NCI-H1092 (cell line): Measurements from ENCODE around the gene PIF1.

Source experiments
- DNase-seq: peaks from one replicate; lab custom pipeline; 2025; lab: John Stamatoyannopoulos, UW

Gene PIF1, protein sequence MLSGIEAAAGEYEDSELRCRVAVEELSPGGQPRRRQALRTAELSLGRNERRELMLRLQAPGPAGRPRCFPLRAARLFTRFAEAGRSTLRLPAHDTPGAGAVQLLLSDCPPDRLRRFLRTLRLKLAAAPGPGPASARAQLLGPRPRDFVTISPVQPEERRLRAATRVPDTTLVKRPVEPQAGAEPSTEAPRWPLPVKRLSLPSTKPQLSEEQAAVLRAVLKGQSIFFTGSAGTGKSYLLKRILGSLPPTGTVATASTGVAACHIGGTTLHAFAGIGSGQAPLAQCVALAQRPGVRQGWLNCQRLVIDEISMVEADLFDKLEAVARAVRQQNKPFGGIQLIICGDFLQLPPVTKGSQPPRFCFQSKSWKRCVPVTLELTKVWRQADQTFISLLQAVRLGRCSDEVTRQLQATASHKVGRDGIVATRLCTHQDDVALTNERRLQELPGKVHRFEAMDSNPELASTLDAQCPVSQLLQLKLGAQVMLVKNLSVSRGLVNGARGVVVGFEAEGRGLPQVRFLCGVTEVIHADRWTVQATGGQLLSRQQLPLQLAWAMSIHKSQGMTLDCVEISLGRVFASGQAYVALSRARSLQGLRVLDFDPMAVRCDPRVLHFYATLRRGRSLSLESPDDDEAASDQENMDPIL

DNA sequence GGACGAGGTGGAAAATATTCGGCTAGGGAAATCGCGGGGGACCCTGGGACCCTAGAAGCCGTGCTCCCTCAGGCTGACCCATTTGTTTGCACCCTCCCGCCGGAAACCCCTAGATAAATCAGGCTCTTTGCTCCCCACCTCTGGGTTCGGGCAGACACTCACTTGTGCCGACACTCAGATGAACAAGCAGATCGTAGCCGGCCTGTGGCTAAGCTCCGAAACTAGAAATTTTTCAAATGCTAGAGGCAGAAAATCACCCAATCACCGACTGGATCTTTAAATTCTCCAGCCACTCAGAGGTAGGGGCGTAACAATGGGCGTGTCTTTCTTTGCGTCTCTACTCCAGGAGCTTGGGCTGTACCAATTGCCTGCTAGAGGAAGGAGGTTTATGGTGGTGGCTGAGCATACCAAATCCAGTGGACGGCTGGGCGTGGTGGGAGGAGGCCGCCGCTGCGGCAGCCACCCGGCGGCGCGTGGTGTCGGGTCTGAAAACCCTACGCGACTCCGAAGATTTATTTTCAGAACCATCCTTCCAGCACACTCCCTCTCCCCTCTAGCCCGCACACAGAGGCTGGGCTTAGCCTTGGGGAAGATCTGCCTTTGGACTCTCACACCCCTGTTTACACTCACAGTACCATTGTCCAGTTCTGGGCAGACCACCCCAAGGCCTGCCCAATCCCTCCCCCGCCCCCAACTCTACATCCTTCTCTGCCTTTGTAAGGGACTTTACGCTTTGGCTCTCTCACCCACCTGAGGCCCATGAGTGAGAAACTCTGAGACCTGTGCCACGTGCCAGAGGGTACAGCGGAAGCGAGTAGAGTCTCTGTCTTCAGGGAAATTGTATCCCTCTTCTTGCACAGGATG, at the start of gene PIF1:
TSS of gene PIF1 (minus strand) at position 217 of the 864 bp plus-strand sequence. CDS start 1,312 bp downstream, outside the sequence.
- DNase-seq = peak; percentile 94

DNA sequence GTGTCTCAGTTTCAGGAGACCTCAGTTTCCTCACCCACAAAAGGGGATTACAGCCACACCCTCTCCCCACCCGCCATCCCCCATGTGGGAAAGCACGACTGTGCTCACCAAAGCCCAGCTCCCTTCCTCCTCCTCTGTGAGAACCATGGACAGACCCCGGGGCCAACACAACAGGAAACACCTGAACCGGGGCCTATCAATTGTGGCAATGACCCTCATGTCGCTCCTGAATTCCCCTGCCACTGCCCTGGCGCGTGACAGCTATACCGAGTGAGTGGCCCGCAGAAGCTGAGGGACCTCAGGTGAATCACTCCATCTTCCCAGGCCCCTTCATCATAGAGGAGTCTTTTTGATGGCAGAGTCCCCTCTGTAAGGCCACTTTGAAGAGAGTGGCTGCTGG, 44.9 kb upstream of the PIF1 start:
- no peak for DNase-seq

DNA sequence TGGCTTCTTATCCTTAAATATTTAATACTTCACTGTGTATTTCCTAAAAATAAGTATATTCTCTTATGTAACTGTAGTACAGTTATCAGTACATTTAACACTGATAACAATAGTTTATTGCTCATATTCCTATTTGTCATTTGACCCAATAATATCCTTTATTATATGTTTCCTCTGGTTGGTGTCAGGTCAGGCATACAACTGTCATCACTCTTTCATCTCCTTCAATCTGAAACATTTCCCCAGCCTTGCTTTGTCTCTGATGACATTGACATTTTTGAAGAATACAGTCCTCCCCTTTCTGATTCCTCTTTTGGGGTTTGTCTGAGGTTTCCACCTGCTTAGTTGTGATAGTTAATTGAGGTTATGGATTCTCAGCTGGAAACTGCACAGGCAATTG, 44.1 kb upstream of the PIF1 start:
- DNase-seq = no peak

GRCh38 chr15:64865998-64866520, 40.6 kb upstream of the PIF1 start:
- no peak for DNase-seq

DNA sequence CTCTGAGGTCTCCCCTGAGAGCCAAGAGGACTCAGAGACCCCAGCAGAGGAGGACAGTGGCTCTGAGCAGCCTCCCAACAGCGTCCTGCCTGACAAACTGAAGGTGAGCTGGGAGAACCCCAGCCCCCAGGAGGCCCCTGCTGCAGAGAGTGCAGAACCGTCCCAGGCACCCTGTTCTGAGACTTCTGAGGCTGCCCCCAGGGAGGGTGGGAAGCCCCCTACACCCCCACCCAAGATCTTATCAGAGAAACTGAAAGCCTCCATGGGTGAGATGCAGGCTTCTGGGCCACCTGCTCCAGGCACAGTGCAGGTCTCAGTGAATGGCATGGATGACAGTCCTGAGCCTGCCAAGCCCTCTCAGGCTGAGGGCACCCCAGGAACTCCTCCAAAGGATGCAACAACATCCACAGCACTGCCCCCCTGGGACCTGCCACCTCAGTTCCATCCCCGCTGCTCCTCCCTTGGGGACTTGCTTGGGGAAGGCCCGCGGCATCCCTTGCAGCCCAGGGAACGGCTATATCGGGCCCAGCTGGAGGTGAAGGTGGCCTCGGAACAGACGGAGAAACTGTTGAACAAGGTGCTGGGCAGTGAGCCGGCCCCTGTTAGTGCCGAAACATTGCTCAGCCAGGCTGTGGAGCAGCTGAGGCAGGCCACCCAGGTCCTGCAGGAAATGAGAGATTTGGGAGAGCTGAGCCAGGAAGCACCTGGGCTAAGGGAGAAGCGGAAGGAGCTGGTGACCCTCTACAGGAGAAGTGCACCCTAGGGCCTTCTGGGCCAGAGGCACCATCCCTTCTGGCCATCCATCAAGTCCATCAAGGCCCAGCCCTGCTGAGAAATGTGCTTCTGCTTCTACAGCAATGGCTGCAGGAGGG, 39.9 kb upstream of the PIF1 start:
- no peak for DNase-seq

DNA sequence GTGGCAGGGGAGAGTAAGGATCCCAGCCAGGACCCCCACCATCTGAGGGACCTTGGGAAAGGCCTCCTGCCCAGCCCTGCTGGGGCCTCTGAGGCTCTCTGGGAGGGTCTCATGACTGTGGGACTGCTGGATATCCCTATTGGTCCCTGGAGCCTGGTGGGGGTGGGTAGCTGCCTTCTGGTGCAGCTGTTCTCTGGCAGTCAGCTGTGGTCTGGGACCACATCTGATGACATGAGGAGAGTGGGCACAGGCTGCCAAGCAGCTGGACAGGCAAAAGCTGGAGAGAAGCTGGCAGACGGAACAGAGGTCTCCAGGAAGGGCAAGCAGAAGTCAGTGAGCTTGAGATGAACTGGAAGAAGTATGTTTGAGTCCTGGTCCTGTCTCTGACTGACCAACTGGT, 38.6 kb upstream of the PIF1 start:
- DNase-seq = no peak

- no peak for DNase-seq
These were observed 37.0 kb upstream of the PIF1 start for GRCh38 chr15:64862408-64862807.

DNA sequence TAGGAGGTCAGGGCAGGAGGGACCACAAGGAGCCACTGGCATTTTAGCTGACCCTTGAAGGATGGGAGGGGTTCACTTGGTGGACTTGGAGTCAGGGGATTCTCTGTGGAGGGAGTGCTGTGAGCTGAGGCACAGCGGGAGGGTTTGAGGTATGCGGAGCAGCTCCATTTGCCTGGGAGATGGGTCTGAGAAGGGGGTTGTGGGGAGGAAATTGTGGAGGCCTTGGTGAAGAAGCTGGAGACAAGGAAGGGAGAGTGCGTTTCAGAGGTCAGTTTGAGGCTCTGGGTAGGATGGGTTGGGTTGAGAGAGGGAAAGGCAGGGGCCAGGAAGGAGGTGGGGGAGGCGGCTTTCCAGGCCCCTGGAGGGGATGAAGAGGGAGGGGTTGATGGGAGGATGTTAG, 36.5 kb upstream of the PIF1 start:
- DNase-seq = no peak

GRCh38 chr15:64861331-64861730, 35.9 kb upstream of the PIF1 start:
- DNase-seq = no peak

GRCh38 chr15:64859226-64859625, 33.8 kb upstream of the PIF1 start:
- DNase-seq = no peak

DNA sequence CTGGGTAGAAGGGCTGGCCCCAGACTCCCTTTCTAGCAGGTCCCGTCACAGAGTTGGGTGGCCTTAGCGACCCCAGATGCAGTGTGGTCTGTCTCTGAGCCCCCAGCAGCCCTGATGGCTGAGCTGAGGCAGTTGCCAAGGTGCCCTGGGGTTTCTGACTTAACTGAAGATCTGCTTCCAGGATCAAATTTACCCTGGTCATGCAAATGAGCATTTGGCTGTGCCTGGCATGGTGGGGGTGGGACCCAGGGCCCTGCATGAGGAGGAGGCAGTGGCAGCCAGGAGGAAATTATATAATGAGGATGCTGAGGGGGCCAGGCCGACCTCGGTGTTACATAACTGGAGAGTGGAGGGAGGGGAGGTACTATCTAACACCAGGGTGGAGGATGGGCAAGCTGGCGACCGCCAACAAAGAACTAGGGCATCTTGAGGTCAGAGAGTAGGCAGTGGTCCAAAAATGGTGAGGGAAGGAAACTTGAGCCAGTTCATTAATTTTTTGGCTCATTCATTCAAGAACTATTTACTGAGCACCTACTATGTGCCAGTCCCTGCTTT, 32.7 kb upstream of the PIF1 start:
- no peak for DNase-seq

DNA sequence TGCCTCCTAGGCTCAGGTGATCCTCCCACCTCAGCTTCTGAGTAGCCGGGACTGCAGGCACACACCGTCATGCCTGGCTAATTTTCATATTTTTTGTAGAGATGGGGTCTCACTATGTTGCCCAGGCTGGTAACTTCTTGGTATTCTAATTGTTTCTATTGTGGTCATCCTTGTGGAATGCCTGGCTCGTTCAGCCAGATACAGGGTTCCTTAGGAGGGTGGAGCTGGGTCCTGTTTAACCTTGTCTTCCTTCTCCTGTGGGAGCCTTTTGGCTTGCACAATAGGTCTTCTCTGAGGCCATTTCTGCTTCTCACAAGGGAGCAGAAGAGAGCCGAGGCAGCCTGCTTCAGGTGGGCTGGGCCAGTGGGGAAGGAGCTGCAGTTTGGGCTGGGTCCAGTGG, 32.0 kb upstream of the PIF1 start:
- no peak for DNase-seq

- DNase-seq = no peak
These were observed 31.1 kb upstream of the PIF1 start for GRCh38 chr15:64856429-64857145.

GRCh38 chr15:64855205-64855975, 29.9 kb upstream of the PIF1 start:
- DNase-seq = no peak

DNA sequence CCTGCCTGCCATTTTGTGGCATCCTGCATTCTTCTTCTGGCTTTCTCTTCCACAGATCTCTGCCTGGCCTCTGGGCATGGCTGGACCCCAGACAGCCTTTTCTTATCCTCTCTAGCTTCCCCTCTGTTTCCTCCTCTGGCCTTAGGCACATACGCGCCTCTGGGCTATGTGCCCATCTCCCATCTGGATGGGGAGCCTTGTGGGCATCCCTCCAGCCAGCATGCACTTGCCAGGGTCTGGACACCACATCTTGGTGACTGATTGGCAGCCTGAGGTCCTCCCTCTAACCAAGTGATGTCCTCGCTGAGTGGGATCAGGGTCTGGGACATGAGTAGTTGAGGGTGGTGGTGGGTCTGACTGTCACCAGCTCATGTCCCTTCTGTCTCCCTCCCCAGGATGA, 29.1 kb upstream of the PIF1 start:
- DNase-seq = no peak

- no peak for DNase-seq
These were observed 28.6 kb upstream of the PIF1 start for GRCh38 chr15:64854041-64854440.

DNA sequence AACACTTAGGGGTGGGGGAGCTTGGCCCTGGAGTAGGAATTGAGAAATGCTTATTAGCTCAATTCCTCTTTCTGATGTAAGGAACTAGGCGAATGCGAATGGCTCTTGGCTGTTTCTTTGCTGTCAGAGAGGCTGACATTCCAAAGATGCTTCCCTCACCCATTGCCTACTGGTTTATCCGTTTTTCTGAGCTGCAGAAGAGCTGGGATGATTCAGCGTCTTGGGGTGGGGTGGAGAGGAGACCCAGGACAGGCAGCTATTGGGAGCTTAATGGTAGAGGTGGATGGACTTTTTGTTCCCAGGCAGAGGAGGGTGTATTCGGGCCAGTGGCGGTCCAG, 26.0 kb upstream of the PIF1 start:
- no peak for DNase-seq

DNA sequence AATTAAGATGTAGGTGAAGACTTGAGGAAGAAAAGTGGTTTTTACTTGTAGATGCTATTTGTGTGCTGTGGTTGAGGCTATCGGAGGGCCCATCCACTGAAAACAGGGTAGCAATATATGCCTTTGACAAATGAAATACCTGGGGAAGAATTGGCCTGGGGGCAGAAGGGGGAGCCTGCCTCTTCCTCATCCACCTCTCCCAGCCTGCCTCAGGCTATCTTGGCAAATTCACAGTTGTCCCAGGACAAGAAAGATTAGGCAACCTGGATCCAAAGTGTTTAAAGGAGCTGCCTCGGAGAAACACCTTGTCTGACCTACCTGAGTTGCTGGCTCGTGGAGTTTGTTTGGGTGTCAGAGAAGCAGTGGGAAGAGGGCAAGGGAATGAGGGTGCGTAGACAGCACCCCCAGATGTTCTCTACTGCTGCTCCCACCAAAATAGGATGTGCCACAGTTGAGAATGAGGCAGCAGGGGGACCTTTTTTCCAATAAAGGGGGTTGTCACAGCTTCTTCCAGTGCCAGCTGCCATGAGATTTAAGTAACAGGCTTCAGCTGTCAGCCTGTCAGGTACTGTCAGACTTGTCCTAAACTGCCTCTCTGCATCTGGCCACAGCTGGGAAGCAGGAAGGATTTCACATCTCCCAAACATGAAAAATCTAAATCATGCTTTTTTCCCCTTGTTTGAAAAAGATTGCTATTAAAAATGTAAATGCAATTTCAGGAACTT, 25.5 kb upstream of the PIF1 start:
- DNase-seq = no peak
